ENCODE measurements around the gene ALG14. TPM values are rescaled to one million over a fixed set of nuclear protein-coding genes. Genes with fewer than 3 reads are reported as not detected.
"Not testable (repeated sequence)": the region's sequence is repeated elsewhere in the genome, so short reads cannot be mapped to it uniquely, and the experiment has no call there.

ALG14 gene
- total RNA-seq, 3 donors from 2014 or later, result 1.2 to 1.6 (median 1.4) TPM

- TF ChIP-seq POLR2AphosphoS5 (IDR thresholded peaks at IDR 0.05) (no peak), POLR2A (IDR thresholded peaks at IDR 0.05) (no peak), CTCF (IDR thresholded peaks at IDR 0.05) (no peak)
- Histone ChIP-seq H3K4me1 (no peaks in the 10 kb centered on the region), H3K36me3 (no peaks in the 10 kb centered on the region), H3K27ac (no peak overlapping the region), H3K27me3 (no peaks in the 10 kb centered on the region), H3K9me3 (no peaks in the 10 kb centered on the region), H3K4me3 (no peak overlapping the region)
- no peak for DNase-seq (ENCODE audit: low spot score in 2 of 2)
- intact Hi-C loops (cut with DNase I; ENCODE audit: low total_unique reads), result no loop called here
These were observed 122.8 kb downstream of the ALG14 start for GRCh38 chr1:94949681-94950661.

- intact Hi-C loops (cut with DNase I; ENCODE audit: low total_unique reads), result no loop called here
These were observed 125.3 kb downstream of the ALG14 start for GRCh38 chr1:94947437-94947836.

GRCh38 chr1:94946886-94947285 is 125.9 kb downstream of the ALG14 start:
- Histone ChIP-seq H3K27me3 (no peaks in the 10 kb centered on the region), H3K9me3 (no peaks in the 10 kb centered on the region), H3K4me1 (no peaks in the 10 kb centered on the region), H3K27ac (peak overlapping the region in 1 of 2 donors; percentile 57), H3K36me3 (no peaks in the 10 kb centered on the region), H3K4me3 (no peak overlapping the region)
- TF ChIP-seq CTCF (IDR thresholded peaks at IDR 0.05) (no peak), POLR2AphosphoS5 (IDR thresholded peaks at IDR 0.05) (no peak), POLR2A (IDR thresholded peaks at IDR 0.05) (no peak)
- DNase-seq (ENCODE audit: low spot score in 2 of 2), result no peak
- intact Hi-C loops (cut with DNase I; ENCODE audit: low total_unique reads), result no loop called here

More at GRCh38 chr1:94947437-94947836, 125.3 kb downstream of the ALG14 start:
- H3K4me3 ChIP-seq, result no peak overlapping the region
- no peak for TF ChIP-seq POLR2A (IDR thresholded peaks at IDR 0.05)
- no peak for TF ChIP-seq POLR2AphosphoS5 (IDR thresholded peaks at IDR 0.05)
- H3K27me3 ChIP-seq, result no peaks in the 10 kb centered on the region
- DNase-seq (ENCODE audit: low spot score in 2 of 2), result no peak
- H3K9me3 ChIP-seq, result no peaks in the 10 kb centered on the region
- no peaks in the 10 kb centered on the region for H3K36me3 ChIP-seq
- H3K4me1 ChIP-seq, result no peaks in the 10 kb centered on the region
- peak overlapping the region in 1 of 2 donors; percentile 57 for H3K27ac ChIP-seq

GRCh38 chr1:94942171-94943128 is 130.3 kb downstream of the ALG14 start:
- no peaks in the 10 kb centered on the region for H3K4me1 ChIP-seq
- H3K27ac ChIP-seq, result no peak overlapping the region
- H3K4me3 ChIP-seq, result no peak overlapping the region
- H3K9me3 ChIP-seq, result no peaks in the 10 kb centered on the region
- no peaks in the 10 kb centered on the region for H3K36me3 ChIP-seq
- no peak for DNase-seq (ENCODE audit: low spot score in 2 of 2)
- intact Hi-C loops (cut with DNase I; ENCODE audit: low total_unique reads), result no loop called here
- TF ChIP-seq POLR2A (IDR thresholded peaks at IDR 0.05) (no peak), CTCF (IDR thresholded peaks at IDR 0.05) (no peak), POLR2AphosphoS5 (IDR thresholded peaks at IDR 0.05) (no peak)
- no peaks in the 10 kb centered on the region for H3K27me3 ChIP-seq

- H3K4me3 ChIP-seq; DNase-seq (ENCODE audit: low spot score in 2 of 2); H3K9me3 ChIP-seq; intact Hi-C loops (cut with DNase I; ENCODE audit: low total_unique reads); H3K36me3 ChIP-seq; H3K27me3 ChIP-seq; H3K27ac ChIP-seq; H3K4me1 ChIP-seq: not testable (repeated sequence)
These were observed 131.3 kb downstream of the ALG14 start for GRCh38 chr1:94941480-94941879.
